ENCODE data around the gene TMPRSS9.

The TMPRSS9 gene

DNA sequence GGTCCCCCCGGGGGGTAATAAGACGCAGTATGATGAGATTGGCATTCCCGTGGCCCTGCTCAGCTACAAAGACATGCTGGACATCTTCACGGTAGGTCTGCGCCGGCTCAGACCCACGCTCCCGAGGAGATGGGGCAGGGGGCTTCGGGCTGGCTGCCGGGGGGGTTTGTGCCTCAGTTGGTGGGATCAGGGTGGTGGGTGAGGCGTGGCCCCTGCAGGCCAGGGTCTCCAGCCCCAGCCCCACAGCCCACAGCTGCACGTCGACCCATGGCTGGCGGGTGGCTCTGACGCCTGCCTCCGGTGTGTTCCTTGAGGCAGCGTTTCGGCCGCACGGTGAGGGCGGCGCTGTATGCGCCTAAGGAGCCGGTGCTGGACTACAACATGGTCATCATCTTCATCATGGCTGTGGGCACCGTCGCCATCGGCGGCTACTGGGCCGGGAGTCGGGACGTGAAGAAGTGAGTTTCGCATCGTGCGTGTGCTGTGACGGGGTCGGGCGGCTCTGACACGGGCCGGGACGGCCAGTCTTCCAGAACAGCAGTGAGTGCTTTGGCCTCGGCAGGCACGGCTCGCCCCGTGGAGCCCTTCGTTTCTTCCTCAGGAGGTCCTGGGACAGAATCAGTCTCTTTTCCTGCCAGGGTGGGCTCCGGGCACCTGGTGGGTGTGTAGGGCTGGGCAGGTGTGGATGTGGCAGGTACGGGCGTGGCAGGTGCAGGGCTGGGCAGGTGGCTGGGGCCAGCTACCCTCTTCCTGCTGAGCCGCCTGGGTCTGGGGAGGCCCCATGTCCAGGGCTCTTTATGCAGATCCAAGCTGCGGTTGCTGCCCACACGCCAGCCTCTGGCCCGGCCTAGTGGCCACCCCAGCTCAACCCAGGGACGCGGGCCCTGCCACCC lies 21.1 kb upstream of the TMPRSS9 start:
- ATAC-seq, result no peak
- TF ChIP-seq ZNF565 (CRISPR knock-in tag; conservative IDR thresholded peaks at IDR 0.05; ENCODE audit: low read depth), result no peak
- TF ChIP-seq CREB5 (CRISPR knock-in tag; IDR thresholded peaks at IDR 0.05; ENCODE audit: low read depth), result no peak
- no peak for TF ChIP-seq ISL1 (CRISPR knock-in tag; IDR thresholded peaks at IDR 0.05)
- no peak for TF ChIP-seq ARNTL (CRISPR knock-in tag; IDR thresholded peaks at IDR 0.05; ENCODE audit: borderline replicate concordance, low read depth)
- no peak for TF ChIP-seq SNAI2 (CRISPR knock-in tag; IDR thresholded peaks at IDR 0.05)
- TF ChIP-seq ZNF70 (CRISPR knock-in tag; IDR thresholded peaks at IDR 0.05), result no peak
- TF ChIP-seq RARB (CRISPR knock-in tag; IDR thresholded peaks at IDR 0.05), result no peak
- TF ChIP-seq ESRRG (CRISPR knock-in tag; IDR thresholded peaks at IDR 0.05), result no peak
- TF ChIP-seq ZNF8 (CRISPR knock-in tag; IDR thresholded peaks at IDR 0.05), result no peak

DNA sequence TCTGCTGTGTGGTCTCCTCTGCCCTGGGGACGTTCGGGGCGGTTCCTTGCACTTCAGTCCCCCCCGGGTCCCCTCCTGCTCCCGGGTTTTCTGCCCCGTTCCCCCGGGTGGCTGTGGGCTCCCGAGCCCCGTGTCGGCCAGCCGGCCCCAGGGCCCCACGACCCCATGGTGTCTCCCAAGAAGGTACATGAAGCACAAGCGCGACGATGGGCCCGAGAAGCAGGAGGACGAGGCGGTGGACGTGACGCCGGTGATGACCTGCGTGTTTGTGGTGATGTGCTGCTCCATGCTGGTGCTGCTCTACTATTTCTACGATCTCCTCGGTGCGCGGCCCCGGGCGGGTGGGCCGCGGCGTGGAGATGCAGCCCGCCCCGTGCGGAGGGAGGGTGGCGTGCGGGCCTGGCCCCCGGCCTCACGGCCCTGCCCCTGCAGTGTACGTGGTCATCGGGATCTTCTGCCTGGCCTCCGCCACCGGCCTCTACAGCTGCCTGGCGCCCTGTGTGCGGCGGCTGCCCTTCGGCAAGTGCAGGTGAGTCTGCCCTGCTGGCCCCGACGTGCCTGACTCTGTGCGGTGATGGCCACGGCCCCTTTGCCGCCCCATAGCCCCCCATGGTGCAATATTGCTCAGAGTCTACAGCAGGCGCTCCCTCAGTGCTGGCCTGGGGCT lies 20.3 kb upstream of the TMPRSS9 start:
- no peak for ATAC-seq
- TF ChIP-seq GLIS3 (CRISPR knock-in tag; IDR thresholded peaks at IDR 0.05) (no peak), ESRRG (CRISPR knock-in tag; IDR thresholded peaks at IDR 0.05) (no peak), PATZ1 (CRISPR knock-in tag; IDR thresholded peaks at IDR 0.05; ENCODE audit: borderline replicate concordance) (no peak), ARNTL (CRISPR knock-in tag; IDR thresholded peaks at IDR 0.05; ENCODE audit: borderline replicate concordance, low read depth) (no peak), ZC3H10 (CRISPR knock-in tag; IDR thresholded peaks at IDR 0.05) (no peak), RARB (CRISPR knock-in tag; IDR thresholded peaks at IDR 0.05) (no peak), ZNF565 (CRISPR knock-in tag; conservative IDR thresholded peaks at IDR 0.05; ENCODE audit: low read depth) (no peak), TOX (CRISPR knock-in tag; IDR thresholded peaks at IDR 0.05; ENCODE audit: borderline replicate concordance) (no peak), ZNF8 (CRISPR knock-in tag; IDR thresholded peaks at IDR 0.05) (no peak), SNAI2 (CRISPR knock-in tag; IDR thresholded peaks at IDR 0.05) (no peak)

- no peak for ATAC-seq
- TF ChIP-seq PPARA (CRISPR knock-in tag; IDR thresholded peaks at IDR 0.05; ENCODE audit: borderline replicate concordance) (no peak), ZNF8 (CRISPR knock-in tag; IDR thresholded peaks at IDR 0.05) (no peak), CSRNP3 (CRISPR knock-in tag; IDR thresholded peaks at IDR 0.05) (no peak), ISL1 (CRISPR knock-in tag; IDR thresholded peaks at IDR 0.05) (no peak), TCF4 (CRISPR knock-in tag; IDR thresholded peaks at IDR 0.05; ENCODE audit: borderline replicate concordance) (no peak), ZNF70 (CRISPR knock-in tag; IDR thresholded peaks at IDR 0.05) (no peak), GLIS3 (CRISPR knock-in tag; IDR thresholded peaks at IDR 0.05) (no peak), PATZ1 (CRISPR knock-in tag; IDR thresholded peaks at IDR 0.05; ENCODE audit: borderline replicate concordance) (no peak), CREB5 (CRISPR knock-in tag; IDR thresholded peaks at IDR 0.05; ENCODE audit: low read depth) (no peak), TOX (CRISPR knock-in tag; IDR thresholded peaks at IDR 0.05; ENCODE audit: borderline replicate concordance) (no peak), SNAI2 (CRISPR knock-in tag; IDR thresholded peaks at IDR 0.05) (no peak), ESRRG (CRISPR knock-in tag; IDR thresholded peaks at IDR 0.05) (no peak), ARNTL (CRISPR knock-in tag; IDR thresholded peaks at IDR 0.05; ENCODE audit: borderline replicate concordance, low read depth) (no peak)
Measured at GRCh38 chr19:2340496-2341243, 19.4 kb upstream of the TMPRSS9 start.

Measured in SK-N-SH treated with all-trans-retinoic acid at 6 μM for 48 hours (cell line).